Duodenal mucosa (tissue), 2 donors: ENCODE data around the gene REEP1.

Experiments used
- H3K27ac ChIP-seq: one replicate; pipeline ENCODE4 v1.7.0; 2013; ENCODE audit warnings: low read depth, low read length
- H3K27me3 ChIP-seq, 2 donors: one replicate each; pipeline ENCODE4 v1.7.0; 2013; ENCODE audit warnings: low read length in 2 of 2, control low read depth in 1 of 2; ENCODE audit not compliant: insufficient read depth in 2 of 2, control insufficient read depth in 1 of 2
- H3K36me3 ChIP-seq, 2 donors: one replicate each; pipeline ENCODE4 v1.7.0; 2013; ENCODE audit warnings: low read length in 2 of 2, control low read depth in 1 of 2; ENCODE audit not compliant: insufficient read depth in 2 of 2, control insufficient read depth in 1 of 2
- H3K4me1 ChIP-seq, 2 donors: one replicate each; pipeline ENCODE4 v1.7.0; 2013; ENCODE audit warnings: low read length in 2 of 2, control low read depth in 1 of 2; ENCODE audit not compliant: insufficient read depth in 2 of 2, control insufficient read depth in 1 of 2
- H3K4me3 ChIP-seq, 2 donors: one replicate each; pipeline ENCODE4 v1.7.0; 2013; ENCODE audit warnings: low read length in 2 of 2, low read depth in 1 of 2
- H3K9ac ChIP-seq, 2 donors: one replicate each; pipeline ENCODE4 v1.7.0; 2013; ENCODE audit warnings: low read length in 2 of 2, low read depth in 1 of 2
- H3K9me3 ChIP-seq, 2 donors: one replicate each; pipeline ENCODE4 v1.7.0; 2013; ENCODE audit warnings: low read length in 2 of 2, control low read depth in 1 of 2; ENCODE audit not compliant: control insufficient read depth in 1 of 2

REEP1 gene

DNA sequence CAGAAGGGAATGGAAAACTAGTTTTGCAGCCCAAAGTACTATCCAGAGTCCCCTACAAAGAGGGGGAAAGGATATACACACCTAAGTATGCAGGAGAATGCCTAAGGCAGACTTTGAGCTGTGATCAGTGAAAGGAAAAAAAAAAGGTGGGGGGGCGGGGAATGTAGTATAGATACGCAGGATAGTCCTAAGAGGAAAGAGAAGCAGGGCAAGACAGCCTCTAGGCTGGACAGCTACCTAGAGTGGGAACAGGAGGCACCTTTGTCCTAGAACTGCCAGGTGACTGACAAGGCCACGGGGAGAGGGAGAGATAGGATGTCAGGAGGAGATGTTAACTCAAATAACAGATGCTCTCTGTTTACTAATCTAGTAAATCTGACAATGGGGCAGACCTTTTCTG, 6.0 kb downstream of the REEP1 start:
- H3K27me3 ChIP-seq = peaks cover 6 to 7% of the 10 kb centered on the region in 2 donors
- no peaks in the 10 kb centered on the region for H3K9me3 ChIP-seq
- no peak overlapping the region for H3K9ac ChIP-seq
- H3K4me3 ChIP-seq = no peak overlapping the region
- no peak overlapping the region for H3K27ac ChIP-seq
- peaks cover 6 to 7% of the 10 kb centered on the region in 2 donors for H3K4me1 ChIP-seq
- H3K36me3 ChIP-seq = no peaks in the 10 kb centered on the region

DNA sequence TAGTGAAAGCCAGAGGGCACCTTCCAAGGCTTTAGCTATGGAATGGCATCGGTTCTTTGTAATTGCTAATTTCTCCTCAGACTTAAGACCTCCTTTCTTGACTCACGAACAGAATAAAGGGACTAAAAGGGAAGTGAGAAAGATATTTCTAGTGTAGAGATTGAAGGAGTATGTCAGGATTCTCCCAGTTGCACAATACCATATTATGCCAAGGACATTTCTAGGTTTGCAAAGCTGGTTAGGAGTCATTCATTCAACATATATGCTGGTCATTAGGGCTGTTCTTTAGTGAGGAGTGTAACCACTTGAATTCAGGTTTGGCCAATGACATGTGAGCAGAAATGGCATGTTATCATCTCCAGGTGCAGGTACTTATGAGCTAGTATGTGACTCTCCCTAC, 7.4 kb downstream of the REEP1 start:
- Histone ChIP-seq H3K27ac (no peak overlapping the region), H3K9ac (no peak overlapping the region), H3K4me1 (no peaks in the 10 kb centered on the region), H3K27me3 (no peaks in the 10 kb centered on the region), H3K9me3 (no peaks in the 10 kb centered on the region), H3K4me3 (no peak overlapping the region), H3K36me3 (no peaks in the 10 kb centered on the region)

DNA sequence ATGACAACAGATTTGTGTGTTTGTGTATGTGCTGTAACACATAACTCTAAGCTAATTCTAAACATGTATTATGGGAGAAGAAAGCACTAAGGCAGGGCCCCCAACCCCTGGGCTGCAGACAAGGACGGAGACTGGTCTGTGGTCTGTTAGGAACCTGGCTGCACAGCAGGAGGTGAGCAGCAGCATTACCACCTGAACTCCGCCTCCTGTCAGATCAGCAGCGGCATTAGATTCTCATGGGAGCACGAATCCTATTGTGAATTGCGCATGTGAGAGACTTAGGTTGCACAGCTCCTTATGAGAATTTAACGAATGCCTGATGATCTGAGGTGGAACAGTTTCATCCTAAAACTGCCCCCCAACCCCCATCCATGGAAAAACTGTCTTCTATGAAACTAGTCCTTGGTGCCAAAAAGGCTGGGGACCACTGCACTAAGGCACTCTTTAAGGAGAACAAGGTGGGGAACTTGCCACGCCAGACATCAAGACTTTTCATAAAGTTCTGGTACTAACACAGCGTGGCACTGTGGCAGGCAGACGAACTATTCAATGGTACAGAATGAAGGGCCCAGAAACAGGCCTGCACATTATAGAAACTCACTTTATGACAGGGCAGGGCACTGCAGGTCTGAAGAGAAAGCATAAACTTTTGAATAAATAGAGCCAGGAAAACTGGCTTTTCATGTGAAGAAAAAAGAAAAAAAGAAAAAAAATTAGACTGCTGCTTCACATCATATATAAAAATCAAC, 14.0 kb downstream of the REEP1 start:
- H3K4me3 ChIP-seq = no peak overlapping the region
- H3K36me3 ChIP-seq = no peaks in the 10 kb centered on the region
- H3K27me3 ChIP-seq = no peaks in the 10 kb centered on the region
- H3K9me3 ChIP-seq = no peaks in the 10 kb centered on the region
- no peak overlapping the region for H3K27ac ChIP-seq
- peaks cover 7 to 10% of the 10 kb centered on the region in 2 donors for H3K4me1 ChIP-seq
- no peak overlapping the region for H3K9ac ChIP-seq

DNA sequence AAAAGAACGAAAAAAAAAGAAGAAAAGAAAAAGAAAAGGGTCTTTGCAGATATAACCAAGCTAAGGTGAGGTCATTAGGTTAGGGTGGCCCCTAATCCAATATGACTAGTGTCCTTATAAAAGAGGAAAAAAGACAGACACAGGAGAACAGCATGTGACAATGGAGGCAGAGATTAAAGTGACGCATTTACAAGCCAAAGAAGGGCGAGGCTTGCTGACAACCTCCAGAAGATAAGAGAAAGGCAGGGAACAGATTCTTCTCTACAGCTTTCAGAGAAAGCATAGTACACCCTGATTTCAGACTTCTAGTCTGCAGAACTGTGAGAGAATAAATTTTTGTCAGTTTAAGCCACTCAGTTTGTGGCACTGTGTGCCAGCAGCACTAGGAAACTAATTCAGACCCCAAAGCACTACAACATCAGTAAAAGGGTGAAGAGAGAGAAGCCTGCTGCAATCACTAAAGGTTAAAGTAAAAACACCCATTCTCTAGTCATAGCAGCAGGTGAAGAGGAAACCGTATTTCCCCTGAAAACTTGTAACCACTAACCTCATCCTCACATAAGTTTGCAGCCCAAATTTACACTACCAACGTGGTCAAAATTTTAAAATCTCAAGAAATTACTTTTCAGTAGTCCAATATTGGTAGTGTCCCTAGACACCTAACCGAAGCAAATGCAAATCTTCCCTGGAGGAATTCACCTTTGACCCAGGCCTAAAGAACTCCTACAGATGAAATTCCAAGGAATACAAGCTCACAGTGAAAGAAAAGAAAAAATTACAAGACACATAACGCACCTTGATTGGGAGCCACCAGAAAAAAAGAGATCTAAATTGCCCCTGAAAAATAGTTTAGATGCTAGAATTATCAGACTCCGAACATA, 17.5 kb downstream of the REEP1 start:
- H3K9ac ChIP-seq = peak overlapping the region in 1 of 2 donors; percentile 9
- no peak overlapping the region for H3K27ac ChIP-seq
- H3K9me3 ChIP-seq = no peaks in the 10 kb centered on the region
- peaks cover 7 to 10% of the 10 kb centered on the region in 2 donors for H3K4me1 ChIP-seq
- no peak overlapping the region for H3K4me3 ChIP-seq
- H3K36me3 ChIP-seq = no peaks in the 10 kb centered on the region
- H3K27me3 ChIP-seq = no peaks in the 10 kb centered on the region

DNA sequence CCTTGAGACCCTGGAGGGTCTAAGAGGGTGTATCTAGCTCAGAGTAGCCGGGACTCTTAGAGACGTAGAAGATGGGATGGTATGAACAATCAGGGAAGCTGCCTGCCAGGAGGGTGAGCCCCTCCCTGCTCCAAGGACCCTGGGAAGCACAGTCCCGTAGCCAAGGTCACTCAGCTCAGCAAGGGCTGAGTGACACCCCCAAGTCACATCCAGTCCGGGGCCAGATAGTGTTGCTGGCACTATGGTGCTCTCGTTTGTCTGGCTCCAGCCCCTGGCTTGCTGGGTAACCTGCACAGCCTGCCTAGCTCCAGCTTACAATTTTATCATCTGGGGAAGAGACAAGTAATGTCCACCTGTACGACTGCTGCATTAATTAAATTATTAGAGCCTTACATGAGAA, 22.3 kb downstream of the REEP1 start:
- Histone ChIP-seq H3K4me3 (no peak overlapping the region), H3K9ac (no peak overlapping the region), H3K4me1 (peaks cover 6 to 7% of the 10 kb centered on the region in 2 donors), H3K9me3 (no peaks in the 10 kb centered on the region), H3K27ac (no peak overlapping the region), H3K27me3 (no peaks in the 10 kb centered on the region), H3K36me3 (no peaks in the 10 kb centered on the region)

DNA sequence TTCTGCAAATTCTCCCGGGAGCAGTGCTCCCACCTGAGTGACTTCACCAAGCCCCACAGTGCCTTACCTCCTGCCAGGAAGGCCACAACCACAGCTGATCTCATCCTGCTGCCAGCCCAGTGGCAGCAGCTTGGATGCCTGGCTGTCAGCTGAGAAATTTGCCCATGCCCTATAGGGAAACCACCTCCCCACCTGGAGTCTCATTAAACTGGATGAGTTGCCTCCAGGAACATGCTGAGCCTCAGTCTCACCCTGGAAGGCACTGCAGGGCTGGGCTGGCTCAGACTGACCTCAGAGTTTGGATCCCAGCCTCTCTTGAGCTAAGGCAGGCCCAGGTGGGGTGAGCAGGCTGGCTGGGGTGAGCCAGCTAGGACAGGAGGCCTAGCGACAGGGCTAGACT, 23.3 kb downstream of the REEP1 start:
- H3K9me3 ChIP-seq = no peaks in the 10 kb centered on the region
- H3K4me1 ChIP-seq = peaks cover 0 to under 1% of the 10 kb centered on the region in 2 donors
- no peaks in the 10 kb centered on the region for H3K27me3 ChIP-seq
- H3K9ac ChIP-seq = no peak overlapping the region
- no peak overlapping the region for H3K4me3 ChIP-seq
- H3K27ac ChIP-seq = no peak overlapping the region
- no peaks in the 10 kb centered on the region for H3K36me3 ChIP-seq

DNA sequence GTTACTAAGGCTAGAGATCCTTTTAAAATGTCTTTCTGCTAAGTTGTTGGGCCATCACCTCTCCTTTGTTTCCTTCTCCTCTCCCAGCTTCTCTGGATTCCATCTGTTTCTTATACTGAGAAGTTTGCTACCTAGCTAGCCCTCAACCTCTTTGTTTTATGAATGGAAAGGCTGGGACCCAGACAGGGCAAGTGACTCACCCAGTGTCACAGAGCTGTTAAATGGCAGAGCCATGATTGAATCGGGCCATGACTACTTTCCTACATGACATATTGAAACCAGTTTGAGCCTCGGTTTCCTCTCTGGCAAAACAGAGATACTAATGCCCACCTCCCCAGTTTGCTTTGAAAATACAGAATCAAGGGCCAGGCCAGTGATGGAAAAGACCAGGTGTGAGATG, 24.1 kb downstream of the REEP1 start:
- no peaks in the 10 kb centered on the region for H3K4me1 ChIP-seq
- H3K27ac ChIP-seq = no peak overlapping the region
- H3K4me3 ChIP-seq = no peak overlapping the region
- H3K9me3 ChIP-seq = no peaks in the 10 kb centered on the region
- no peaks in the 10 kb centered on the region for H3K27me3 ChIP-seq
- no peaks in the 10 kb centered on the region for H3K36me3 ChIP-seq
- H3K9ac ChIP-seq = no peak overlapping the region

DNA sequence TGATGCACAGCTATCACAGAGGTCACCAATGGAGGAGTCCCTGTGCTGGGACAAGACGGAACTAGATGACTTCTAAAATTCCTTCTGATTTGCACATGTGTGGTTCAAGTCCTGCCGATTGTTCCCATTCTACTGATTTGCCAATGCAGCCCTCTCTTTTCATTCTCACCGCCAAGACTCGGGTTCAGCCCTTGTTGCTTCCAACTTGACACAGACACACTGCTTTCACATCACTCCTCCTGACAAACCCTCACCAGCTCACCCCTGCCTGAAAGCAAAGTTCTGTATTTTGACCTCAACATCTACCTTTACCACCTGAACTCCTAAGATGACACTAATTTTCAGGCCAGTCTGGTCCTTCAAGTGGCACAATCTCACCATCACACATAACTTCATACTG, 25.5 kb downstream of the REEP1 start:
- no peaks in the 10 kb centered on the region for H3K9me3 ChIP-seq
- H3K4me3 ChIP-seq = no peak overlapping the region
- no peaks in the 10 kb centered on the region for H3K27me3 ChIP-seq
- no peaks in the 10 kb centered on the region for H3K4me1 ChIP-seq
- H3K9ac ChIP-seq = no peak overlapping the region
- H3K36me3 ChIP-seq = no peaks in the 10 kb centered on the region
- no peak overlapping the region for H3K27ac ChIP-seq

DNA sequence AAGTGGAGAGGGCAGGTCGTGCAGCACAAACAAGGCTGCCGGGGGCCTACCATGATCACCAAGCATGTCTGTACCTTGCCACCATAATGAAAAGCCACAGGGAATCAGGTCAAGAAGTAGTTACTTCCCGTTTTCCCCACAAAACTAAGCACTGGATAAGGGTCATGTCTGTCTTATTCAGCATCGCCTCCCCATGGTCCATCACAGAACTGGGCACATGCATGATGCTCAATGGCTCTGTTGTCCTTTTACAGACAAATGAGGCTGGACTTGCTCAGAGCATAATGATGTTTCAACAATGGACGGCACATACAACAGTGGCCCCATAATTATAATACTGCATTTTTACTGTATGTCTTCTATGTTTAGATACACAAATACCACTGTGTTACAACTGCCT, 27.5 kb downstream of the REEP1 start:
- H3K27me3 ChIP-seq = no peaks in the 10 kb centered on the region
- no peaks in the 10 kb centered on the region for H3K9me3 ChIP-seq
- no peaks in the 10 kb centered on the region for H3K36me3 ChIP-seq
- H3K4me3 ChIP-seq = no peak overlapping the region
- H3K9ac ChIP-seq = no peak overlapping the region
- H3K4me1 ChIP-seq = no peaks in the 10 kb centered on the region
- no peak overlapping the region for H3K27ac ChIP-seq

DNA sequence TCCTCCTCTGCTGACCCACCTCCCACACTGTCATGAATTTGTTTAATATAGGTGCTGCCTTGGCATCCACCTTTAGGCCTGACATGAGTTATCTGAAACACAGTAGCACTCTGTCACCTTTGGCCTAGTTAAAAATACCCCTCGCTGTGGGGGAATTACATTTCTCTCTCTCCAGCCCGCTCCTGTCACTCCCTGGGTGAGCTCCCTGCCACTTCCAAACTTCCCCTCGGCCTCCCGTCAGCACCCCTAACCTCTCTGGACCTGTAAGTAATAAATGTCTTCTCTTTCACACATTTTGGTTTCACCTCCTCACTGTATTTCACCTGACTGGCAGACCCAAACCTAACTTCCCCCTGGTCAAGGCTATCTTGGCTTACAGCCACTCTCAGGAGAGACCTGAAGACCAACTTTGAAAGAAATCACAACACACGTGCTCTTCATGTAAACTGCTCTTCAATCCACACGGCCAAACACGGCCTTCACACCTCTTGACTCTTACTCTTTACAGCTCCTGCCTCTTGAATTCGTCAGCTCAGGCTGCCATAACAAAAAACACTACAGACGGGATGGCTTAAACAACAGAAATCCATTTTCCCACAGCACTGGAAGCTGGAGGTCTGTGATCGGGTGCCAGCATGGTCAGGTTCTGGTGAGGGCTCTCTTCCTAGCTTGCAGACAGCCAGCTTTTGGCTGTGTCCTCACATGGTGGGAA, 28.3 kb downstream of the REEP1 start:
- no peaks in the 10 kb centered on the region for H3K36me3 ChIP-seq
- no peaks in the 10 kb centered on the region for H3K27me3 ChIP-seq
- no peak overlapping the region for H3K27ac ChIP-seq
- H3K9me3 ChIP-seq = no peaks in the 10 kb centered on the region
- no peaks in the 10 kb centered on the region for H3K4me1 ChIP-seq
- no peak overlapping the region for H3K4me3 ChIP-seq
- no peak overlapping the region for H3K9ac ChIP-seq
